ENCODE results near the gene KIFC1.

KIFC1 gene

DNA sequence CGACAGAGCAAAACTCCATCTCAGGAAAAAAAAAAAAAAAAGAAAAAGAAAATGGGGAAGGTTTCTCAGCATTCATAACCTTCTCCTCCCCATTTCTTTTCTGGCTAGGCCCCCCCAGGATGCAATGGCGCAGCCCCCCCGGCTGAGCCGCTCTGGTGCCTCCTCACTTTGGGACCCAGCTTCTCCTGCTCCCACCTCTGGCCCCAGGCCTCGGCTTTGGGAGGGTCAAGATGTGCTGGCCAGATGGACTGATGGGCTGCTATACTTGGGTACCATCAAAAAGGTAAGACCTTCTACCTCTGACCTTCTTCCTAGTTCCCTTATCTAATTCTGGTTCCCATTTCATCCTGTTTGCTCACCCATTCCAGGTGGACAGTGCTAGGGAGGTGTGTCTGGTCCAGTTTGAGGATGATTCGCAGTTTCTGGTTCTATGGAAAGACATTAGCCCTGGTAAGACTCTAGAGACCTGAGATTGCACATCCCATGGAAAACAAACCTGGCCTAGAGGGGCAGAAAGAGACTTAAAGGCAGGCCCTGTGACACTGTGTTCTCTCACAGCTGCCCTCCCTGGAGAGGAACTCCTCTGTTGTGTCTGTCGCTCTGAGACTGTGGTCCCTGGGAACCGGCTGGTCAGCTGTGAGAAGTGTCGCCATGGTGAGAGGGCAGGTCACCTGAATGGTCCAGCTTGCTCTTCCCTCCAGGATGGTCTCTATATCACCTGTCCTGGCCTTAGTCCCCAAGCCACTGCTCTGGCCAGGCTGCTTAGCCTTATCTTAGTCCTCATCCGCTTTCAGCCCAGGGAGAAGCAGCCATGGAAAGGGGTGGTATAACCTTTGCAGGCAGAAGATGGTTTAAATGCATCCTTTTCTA is 20.8 kb downstream of the KIFC1 start:
- WGBS (ENCODE audit: extremely low coverage, insufficient coverage, insufficient read length) = no CpG with 5 or more reads among the region's 10 CpGs
- Histone ChIP-seq H3K18ac (ENCODE audit: low read length) (no peak overlapping the region), H2AFZ (ENCODE audit: insufficient read depth, low read length, poor library complexity) (no peak overlapping the region), H2BK12ac (ENCODE audit: low read length) (no peak overlapping the region), H3K27ac (ENCODE audit: low read depth, low read length) (no peak overlapping the region), H3K9me3 (ENCODE audit: insufficient read depth, low read depth, low read length) (no peaks in the 10 kb centered on the region), H3K9ac (ENCODE audit: low read length) (no peak overlapping the region), H4K91ac (ENCODE audit: low read depth, low read length) (no peak overlapping the region), H3K4ac (ENCODE audit: low read depth, low read length) (no peak overlapping the region), H4K8ac (ENCODE audit: low read depth, low read length) (no peak overlapping the region), H3K36me3 (ENCODE audit: control insufficient read depth in 1 of 2, insufficient read depth in 2 of 2, low read length in 2 of 2) (peaks cover 43 to 44% of the 10 kb centered on the region in 2 experiments), H2AK5ac (ENCODE audit: low read length) (no peak overlapping the region), H3K23ac (ENCODE audit: low read length) (no peak overlapping the region), H3K4me2 (ENCODE audit: low read length) (no peak overlapping the region), H3K27me3 (ENCODE audit: insufficient read depth, low read length) (no peaks in the 10 kb centered on the region), H2BK5ac (ENCODE audit: low read depth, low read length, poor library complexity) (no peak overlapping the region), H4K12ac (ENCODE audit: low read depth, low read length) (no peak overlapping the region), H3K79me1 (ENCODE audit: low read length) (peaks cover 12% of the 10 kb centered on the region), H3K4me3 (ENCODE audit: low read depth, low read length) (no peak overlapping the region), H3K14ac (ENCODE audit: low read length) (no peak overlapping the region), H3K4me1 (ENCODE audit: control insufficient read depth in 1 of 2, insufficient read depth in 2 of 2, low read length in 2 of 2) (peaks cover 11 to 17% of the 10 kb centered on the region in 2 experiments), H3K79me2 (ENCODE audit: control insufficient read depth, insufficient read depth, low read length, poor library complexity) (peaks cover 13% of the 10 kb centered on the region), H2BK120ac (ENCODE audit: insufficient read depth, low read length, poor library complexity) (no peak overlapping the region)
- DNase-seq = no peak

DNA sequence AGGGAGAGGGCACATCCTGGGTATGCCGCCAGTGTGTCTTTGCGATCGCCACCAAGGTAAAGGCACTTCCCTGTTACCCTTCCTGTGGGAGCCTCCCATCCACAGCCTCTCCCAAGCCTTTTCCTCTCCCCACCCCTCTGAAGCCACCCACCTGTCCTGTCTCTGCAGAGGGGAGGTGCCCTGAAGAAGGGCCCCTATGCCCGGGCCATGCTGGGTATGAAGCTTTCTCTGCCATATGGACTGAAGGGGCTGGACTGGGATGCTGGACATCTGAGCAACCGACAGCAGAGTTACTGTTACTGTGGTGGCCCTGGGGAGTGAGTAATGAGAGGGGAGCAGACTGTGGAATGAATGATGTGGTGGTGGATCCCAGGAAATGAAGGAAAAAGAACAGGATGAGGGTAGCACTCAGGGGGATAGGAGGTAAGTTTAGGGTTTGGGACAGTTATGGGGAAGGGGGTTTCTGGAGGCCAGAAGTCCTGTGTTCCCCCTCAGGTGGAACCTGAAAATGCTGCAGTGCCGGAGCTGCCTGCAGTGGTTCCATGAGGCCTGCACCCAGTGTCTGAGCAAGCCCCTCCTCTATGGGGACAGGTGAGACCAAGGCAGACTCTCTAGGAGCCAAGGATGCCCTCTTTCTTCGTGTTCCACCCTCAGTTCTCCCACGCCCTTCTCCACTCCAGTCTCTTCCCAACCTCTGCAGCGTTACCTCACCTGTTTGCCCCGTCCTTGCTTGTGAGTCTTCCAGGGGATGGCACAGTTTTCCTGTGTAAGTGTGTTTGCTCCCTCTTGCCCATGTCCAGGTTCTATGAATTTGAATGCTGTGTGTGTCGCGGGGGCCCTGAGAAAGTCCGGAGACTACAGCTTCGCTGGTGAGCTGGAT is 21.9 kb downstream of the KIFC1 start:
- Histone ChIP-seq H4K8ac (ENCODE audit: low read depth, low read length) (no peak overlapping the region), H2BK12ac (ENCODE audit: low read length) (no peak overlapping the region), H4K91ac (ENCODE audit: low read depth, low read length) (no peak overlapping the region), H4K12ac (ENCODE audit: low read depth, low read length) (no peak overlapping the region), H3K4me2 (ENCODE audit: low read length) (no peak overlapping the region), H3K4me1 (ENCODE audit: control insufficient read depth in 1 of 2, insufficient read depth in 2 of 2, low read length in 2 of 2) (peaks cover 11 to 18% of the 10 kb centered on the region in 2 experiments), H3K79me1 (ENCODE audit: low read length) (peaks cover 19% of the 10 kb centered on the region), H2BK5ac (ENCODE audit: low read depth, low read length, poor library complexity) (no peak overlapping the region), H3K79me2 (ENCODE audit: control insufficient read depth, insufficient read depth, low read length, poor library complexity) (peaks cover 14% of the 10 kb centered on the region), H2BK120ac (ENCODE audit: insufficient read depth, low read length, poor library complexity) (no peak overlapping the region), H3K27me3 (ENCODE audit: insufficient read depth, low read length) (no peaks in the 10 kb centered on the region), H2AFZ (ENCODE audit: insufficient read depth, low read length, poor library complexity) (no peak overlapping the region), H2AK5ac (ENCODE audit: low read length) (no peak overlapping the region), H3K4ac (ENCODE audit: low read depth, low read length) (no peak overlapping the region), H3K36me3 (ENCODE audit: control insufficient read depth in 1 of 2, insufficient read depth in 2 of 2, low read length in 2 of 2) (peaks cover 41 to 42% of the 10 kb centered on the region in 2 experiments), H3K23ac (ENCODE audit: low read length) (no peak overlapping the region), H3K18ac (ENCODE audit: low read length) (no peak overlapping the region), H3K14ac (ENCODE audit: low read length) (no peak overlapping the region), H3K27ac (ENCODE audit: low read depth, low read length) (no peak overlapping the region), H3K4me3 (ENCODE audit: low read depth, low read length) (no peak overlapping the region), H3K9me3 (ENCODE audit: insufficient read depth, low read depth, low read length) (no peaks in the 10 kb centered on the region), H3K9ac (ENCODE audit: low read length) (no peak overlapping the region)
- DNase-seq = no peak
- WGBS (ENCODE audit: extremely low coverage, insufficient coverage, insufficient read length) = no CpG with 5 or more reads among the region's 14 CpGs

DNA sequence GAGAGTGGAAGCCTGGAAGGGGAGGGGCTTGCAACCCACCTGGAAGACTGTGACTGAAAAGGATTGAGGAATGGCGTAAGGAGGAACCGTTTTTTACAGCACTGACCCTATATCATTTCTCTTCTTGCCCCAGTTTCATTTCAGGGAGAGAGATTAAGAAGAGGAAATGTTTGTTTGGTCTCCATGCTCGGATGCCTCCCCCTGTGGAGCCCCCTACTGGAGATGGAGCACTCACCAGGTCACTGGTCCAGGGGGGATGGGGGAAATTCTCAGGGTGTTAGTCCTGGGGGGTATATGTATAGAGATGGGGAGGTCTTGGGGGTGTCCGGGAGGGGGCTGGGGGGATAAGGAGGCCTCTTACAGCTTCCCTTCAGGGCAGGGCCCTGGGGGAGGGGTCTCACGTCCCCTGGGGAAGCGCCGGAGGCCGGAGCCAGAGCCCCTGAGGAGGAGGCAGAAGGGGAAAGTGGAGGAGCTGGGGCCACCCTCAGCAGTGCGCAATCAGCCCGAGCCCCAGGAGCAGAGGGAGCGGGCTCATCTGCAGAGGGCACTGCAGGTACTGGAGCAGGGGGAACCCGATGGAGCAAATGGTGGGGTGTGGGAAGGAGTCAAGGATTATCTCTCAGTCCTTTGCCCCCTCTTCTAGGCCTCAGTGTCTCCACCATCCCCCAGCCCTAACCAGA is 23.1 kb downstream of the KIFC1 start:
- H3K36me3 ChIP-seq (ENCODE audit: control insufficient read depth in 1 of 2, insufficient read depth in 2 of 2, low read length in 2 of 2) = peaks cover 38 to 42% of the 10 kb centered on the region in 2 experiments
- no peak overlapping the region for H3K4ac ChIP-seq (ENCODE audit: low read depth, low read length)
- H2AFZ ChIP-seq (ENCODE audit: insufficient read depth, low read length, poor library complexity) = no peak overlapping the region
- no peak overlapping the region for H2BK5ac ChIP-seq (ENCODE audit: low read depth, low read length, poor library complexity)
- no peak overlapping the region for H4K91ac ChIP-seq (ENCODE audit: low read depth, low read length)
- peaks cover 16 to 24% of the 10 kb centered on the region in 2 experiments for H3K4me1 ChIP-seq (ENCODE audit: control insufficient read depth in 1 of 2, insufficient read depth in 2 of 2, low read length in 2 of 2)
- no peak overlapping the region for H2BK12ac ChIP-seq (ENCODE audit: low read length)
- no peak overlapping the region for H3K4me2 ChIP-seq (ENCODE audit: low read length)
- H3K27me3 ChIP-seq (ENCODE audit: insufficient read depth, low read length) = no peaks in the 10 kb centered on the region
- H2AK5ac ChIP-seq (ENCODE audit: low read length) = no peak overlapping the region
- no peak overlapping the region for H3K14ac ChIP-seq (ENCODE audit: low read length)
- no peak overlapping the region for H4K8ac ChIP-seq (ENCODE audit: low read depth, low read length)
- peaks cover 24% of the 10 kb centered on the region for H3K79me1 ChIP-seq (ENCODE audit: low read length)
- H3K79me2 ChIP-seq (ENCODE audit: control insufficient read depth, insufficient read depth, low read length, poor library complexity) = peaks cover 14% of the 10 kb centered on the region
- H3K18ac ChIP-seq (ENCODE audit: low read length) = no peak overlapping the region
- H3K27ac ChIP-seq (ENCODE audit: low read depth, low read length) = no peak overlapping the region
- no peak overlapping the region for H3K23ac ChIP-seq (ENCODE audit: low read length)
- H2BK120ac ChIP-seq (ENCODE audit: insufficient read depth, low read length, poor library complexity) = no peak overlapping the region
- H3K9me3 ChIP-seq (ENCODE audit: insufficient read depth, low read depth, low read length) = no peaks in the 10 kb centered on the region
- no peak overlapping the region for H3K4me3 ChIP-seq (ENCODE audit: low read depth, low read length)
- DNase-seq = no peak
- H3K9ac ChIP-seq (ENCODE audit: low read length) = no peak overlapping the region
- H4K12ac ChIP-seq (ENCODE audit: low read depth, low read length) = no peak overlapping the region
- no CpG with 5 or more reads among the region's 12 CpGs for WGBS (ENCODE audit: extremely low coverage, insufficient coverage, insufficient read length)

DNA sequence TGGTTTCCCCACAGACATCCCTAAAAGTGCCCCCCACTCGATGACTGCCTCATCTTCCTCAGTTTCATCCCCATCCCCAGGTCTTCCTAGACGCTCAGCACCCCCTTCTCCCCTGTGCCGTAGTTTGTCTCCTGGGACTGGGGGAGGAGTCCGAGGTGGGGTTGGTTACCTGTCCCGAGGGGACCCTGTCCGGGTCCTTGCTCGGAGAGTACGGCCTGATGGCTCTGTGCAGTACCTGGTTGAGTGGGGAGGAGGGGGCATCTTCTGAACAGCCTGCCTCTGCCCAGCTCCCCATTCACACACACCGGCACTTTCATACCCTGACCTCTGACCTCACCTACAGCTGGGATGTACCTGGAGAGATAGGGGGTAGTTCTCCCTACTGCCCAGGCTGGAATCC is 24.2 kb downstream of the KIFC1 start:
- H3K27me3 ChIP-seq (ENCODE audit: insufficient read depth, low read length) = no peaks in the 10 kb centered on the region
- H3K4me1 ChIP-seq (ENCODE audit: control insufficient read depth in 1 of 2, insufficient read depth in 2 of 2, low read length in 2 of 2) = peaks cover 17 to 26% of the 10 kb centered on the region in 2 experiments
- peaks cover 22% of the 10 kb centered on the region for H3K79me1 ChIP-seq (ENCODE audit: low read length)
- no peak overlapping the region for H2BK12ac ChIP-seq (ENCODE audit: low read length)
- no peak overlapping the region for H3K14ac ChIP-seq (ENCODE audit: low read length)
- H3K23ac ChIP-seq (ENCODE audit: low read length) = no peak overlapping the region
- H3K27ac ChIP-seq (ENCODE audit: low read depth, low read length) = no peak overlapping the region
- no peak overlapping the region for H2AK5ac ChIP-seq (ENCODE audit: low read length)
- no peak overlapping the region for H3K9ac ChIP-seq (ENCODE audit: low read length)
- no peak overlapping the region for H2BK5ac ChIP-seq (ENCODE audit: low read depth, low read length, poor library complexity)
- no peak overlapping the region for H4K12ac ChIP-seq (ENCODE audit: low read depth, low read length)
- no peak overlapping the region for H3K4me3 ChIP-seq (ENCODE audit: low read depth, low read length)
- H3K4me2 ChIP-seq (ENCODE audit: low read length) = peak overlapping the region; percentile 27
- peak overlapping the region; percentile 19 for H3K4ac ChIP-seq (ENCODE audit: low read depth, low read length)
- no CpG with 5 or more reads among the region's 9 CpGs for WGBS (ENCODE audit: extremely low coverage, insufficient coverage, insufficient read length)
- H3K18ac ChIP-seq (ENCODE audit: low read length) = no peak overlapping the region
- no peak overlapping the region for H4K91ac ChIP-seq (ENCODE audit: low read depth, low read length)
- no peak overlapping the region for H2BK120ac ChIP-seq (ENCODE audit: insufficient read depth, low read length, poor library complexity)
- H3K36me3 ChIP-seq (ENCODE audit: control insufficient read depth in 1 of 2, insufficient read depth in 2 of 2, low read length in 2 of 2) = peaks cover 38 to 42% of the 10 kb centered on the region in 2 experiments
- H3K9me3 ChIP-seq (ENCODE audit: insufficient read depth, low read depth, low read length) = no peaks in the 10 kb centered on the region
- H3K79me2 ChIP-seq (ENCODE audit: control insufficient read depth, insufficient read depth, low read length, poor library complexity) = peaks cover 13% of the 10 kb centered on the region
- no peak overlapping the region for H2AFZ ChIP-seq (ENCODE audit: insufficient read depth, low read length, poor library complexity)
- H4K8ac ChIP-seq (ENCODE audit: low read depth, low read length) = no peak overlapping the region
- no peak for DNase-seq

Measured in trophoblast cell (in vitro differentiated cells and primary cell).